HEK293 (cell line): Measurements from ENCODE around the gene NGRN.

Source experiments
- BCL6B ChIP-seq: fragments of 450-650 bp; formaldehyde crosslinking; IDR thresholded peaks from 2 replicates; pipeline ENCODE4 v1.5.1; 2017; ENCODE audit warnings: missing biosample characterization, missing genetic modification characterization
- EGR2 ChIP-seq: fragments of 450-650 bp; formaldehyde crosslinking; IDR thresholded peaks from 2 replicates; pipeline ENCODE4 v1.5.1; 2016; ENCODE audit warnings: low read depth, missing biosample characterization, missing genetic modification characterization
- GFI1B ChIP-seq: fragments of 450-650 bp; formaldehyde crosslinking; IDR thresholded peaks from 2 replicates; pipeline ENCODE4 v1.5.1; 2016; ENCODE audit warnings: missing biosample characterization, missing genetic modification characterization
- HOXA7 ChIP-seq: sonication (generic); formaldehyde crosslinking; IDR thresholded peaks from 2 replicates; pipeline ENCODE4 v1.8.1; 2022; ENCODE audit warnings: missing genetic modification reagents, borderline replicate concordance
- HOXD13 ChIP-seq: sonication (generic); formaldehyde crosslinking; IDR thresholded peaks from 2 replicates; pipeline ENCODE4 v1.8.0; 2022; ENCODE audit warnings: missing genetic modification reagents, borderline replicate concordance
- PRDM1 ChIP-seq: fragments of 450-650 bp; formaldehyde crosslinking; IDR thresholded peaks from 2 replicates; pipeline ENCODE4; 2016; ENCODE audit warnings: missing biosample characterization, missing genetic modification characterization
- PRDM10 ChIP-seq: fragments of 450-650 bp; formaldehyde crosslinking; IDR thresholded peaks from 2 replicates; pipeline ENCODE4 v1.5.1; 2016; ENCODE audit warnings: missing biosample characterization, missing genetic modification characterization
- SP3 ChIP-seq: fragments of 450-650 bp; formaldehyde crosslinking; IDR thresholded peaks from 2 replicates; pipeline ENCODE4 v1.5.1; 2016; ENCODE audit warnings: missing biosample characterization, missing genetic modification characterization
- YY1 ChIP-seq: fragments of 450-650 bp; formaldehyde crosslinking; IDR thresholded peaks from 2 replicates; pipeline ENCODE4 v1.5.1; 2018; ENCODE audit warnings: missing biosample characterization, missing genetic modification characterization
- ZBTB26 ChIP-seq: fragments of 450-650 bp; formaldehyde crosslinking; optimal IDR thresholded peaks from 2 replicates; pipeline ENCODE3; 2016; ENCODE audit warnings: missing biosample characterization, mild to moderate bottlenecking, missing genetic modification characterization
- ZBTB6 ChIP-seq: fragments of 450-650 bp; formaldehyde crosslinking; IDR thresholded peaks from 2 replicates; pipeline ENCODE4 v1.5.1; 2017; ENCODE audit warnings: missing biosample characterization, missing genetic modification characterization
- ZBTB7A ChIP-seq: fragments of 450-650 bp; formaldehyde crosslinking; IDR thresholded peaks from 2 replicates; pipeline ENCODE4 v1.5.1; 2016; ENCODE audit warnings: low read depth, missing biosample characterization, missing genetic modification characterization
- ZEB2 ChIP-seq: fragments of 450-650 bp; formaldehyde crosslinking; IDR thresholded peaks from 2 replicates; pipeline ENCODE4 v1.5.1; 2016; ENCODE audit warnings: missing biosample characterization, missing genetic modification characterization
- ZNF155 ChIP-seq: fragments of 450-650 bp; formaldehyde crosslinking; IDR thresholded peaks from 2 replicates; pipeline ENCODE4 v1.5.1; 2016; ENCODE audit warnings: missing biosample characterization, missing genetic modification characterization
- ZNF16 ChIP-seq: fragments of 450-650 bp; formaldehyde crosslinking; IDR thresholded peaks from 2 replicates; pipeline ENCODE4 v1.5.1; 2016; ENCODE audit warnings: low read depth, missing biosample characterization, missing genetic modification characterization
- ZNF18 ChIP-seq: fragments of 450-650 bp; formaldehyde crosslinking; IDR thresholded peaks from 2 replicates; pipeline ENCODE4 v1.5.1; 2016; ENCODE audit warnings: missing biosample characterization, missing genetic modification characterization
- ZNF202 ChIP-seq: fragments of 450-650 bp; formaldehyde crosslinking; IDR thresholded peaks from 2 replicates; pipeline ENCODE4 v1.5.1; 2016; ENCODE audit warnings: missing biosample characterization, missing genetic modification characterization, borderline replicate concordance
- ZNF24 ChIP-seq: fragments of 450-650 bp; formaldehyde crosslinking; IDR thresholded peaks from 2 replicates; pipeline ENCODE4 v1.5.1; 2016; ENCODE audit warnings: missing biosample characterization, missing genetic modification characterization
- ZNF266 ChIP-seq: fragments of 450-650 bp; formaldehyde crosslinking; IDR thresholded peaks from 2 replicates; pipeline ENCODE4 v1.5.1; 2016; ENCODE audit warnings: missing biosample characterization, missing genetic modification characterization, low read depth
- ZNF274 ChIP-seq, 2 experiments: fragments of 200-500 bp in 1 of 2; fragments of 450-650 bp in 1 of 2; sonication (Bioruptor generic) in 1 of 2; formaldehyde crosslinking in 1 of 2; IDR thresholded peaks; 2 replicates each; pipeline versions ENCODE4 v1.5.1 to v1.6.1; 2014 to 2016; ENCODE audit warnings: borderline replicate concordance in 1 of 2, inconsistent platforms in 1 of 2, low read length in 1 of 2, missing biosample characterization in 1 of 2, missing genetic modification characterization in 1 of 2
- ZNF501 ChIP-seq: fragments of 450-650 bp; formaldehyde crosslinking; IDR thresholded peaks from 2 replicates; pipeline ENCODE4 v1.5.1; 2016; ENCODE audit warnings: missing biosample characterization, missing genetic modification characterization
- ZNF561 ChIP-seq: fragments of 450-650 bp; IDR thresholded peaks from 2 replicates; pipeline ENCODE4 v1.5.1; 2018; ENCODE audit warnings: missing biosample characterization, missing genetic modification characterization, borderline replicate concordance
- ZNF629 ChIP-seq: fragments of 450-650 bp; formaldehyde crosslinking; IDR thresholded peaks from 2 replicates; pipeline ENCODE4 v1.5.1; 2017; ENCODE audit warnings: missing biosample characterization, missing genetic modification characterization
- ZNF768 ChIP-seq: fragments of 450-650 bp; formaldehyde crosslinking; IDR thresholded peaks from 2 replicates; pipeline ENCODE4 v1.5.1; 2018; ENCODE audit warnings: missing biosample characterization, mild to moderate bottlenecking, missing genetic modification characterization
- ZSCAN23 ChIP-seq: fragments of 450-650 bp; formaldehyde crosslinking; IDR thresholded peaks from 2 replicates; pipeline ENCODE4 v1.5.1; 2016; ENCODE audit warnings: missing biosample characterization, missing genetic modification characterization
- TF ChIP-seq, protein P1 (sequence below): fragments of 450-650 bp; formaldehyde crosslinking; IDR thresholded peaks from 2 replicates; pipeline ENCODE4 v1.5.1; 2016; ENCODE audit warnings: missing biosample characterization, missing genetic modification characterization
- TF ChIP-seq, protein P2 (sequence below): fragments of 450-650 bp; formaldehyde crosslinking; IDR thresholded peaks from 2 replicates; pipeline ENCODE4 v1.5.1; 2017; ENCODE audit warnings: missing biosample characterization, missing genetic modification characterization

NGRN gene

GRCh38 chr15:90249203-90249863, 16.1 kb upstream of the NGRN start, which contains the start of gene TTLL13 (continued):
- TF ChIP-seq, protein P1, sequence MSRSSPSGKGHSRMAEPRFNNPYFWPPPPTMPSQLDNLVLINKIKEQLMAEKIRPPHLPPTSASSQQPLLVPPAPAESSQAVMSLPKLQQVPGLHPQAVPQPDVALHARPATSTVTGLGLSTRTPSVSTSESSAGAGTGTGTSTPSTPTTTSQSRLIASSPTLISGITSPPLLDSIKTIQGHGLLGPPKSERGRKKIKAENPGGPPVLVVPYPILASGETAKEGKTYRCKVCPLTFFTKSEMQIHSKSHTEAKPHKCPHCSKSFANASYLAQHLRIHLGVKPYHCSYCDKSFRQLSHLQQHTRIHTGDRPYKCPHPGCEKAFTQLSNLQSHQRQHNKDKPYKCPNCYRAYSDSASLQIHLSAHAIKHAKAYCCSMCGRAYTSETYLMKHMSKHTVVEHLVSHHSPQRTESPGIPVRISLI = no peak
- TF ChIP-seq ZNF202 (tag by site-specific recombination) (no peak), ZBTB7A (no peak), ZNF16 (tag by site-specific recombination) (no peak), BCL6B (no peak), EGR2 (tag by site-specific recombination) (no peak), ZEB2 (tag by site-specific recombination) (0 out of 2 replicates have a peak, but pooled peaks have one; percentile 40), PRDM10 (tag by site-specific recombination) (peak; percentile 96), ZNF768 (tag by site-specific recombination) (no peak), ZNF501 (tag by site-specific recombination) (peak; percentile 79), ZNF274 (IDR thresholded peaks at IDR 0.05; ENCODE audit: low read length) (no peak), ZNF274 (tag by site-specific recombination; IDR thresholded peaks at IDR 0.05; ENCODE audit: borderline replicate concordance) (no peak), ZBTB6 (no peak), GFI1B (tag by site-specific recombination) (no peak), ZNF629 (no peak), SP3 (peak; percentile 59), ZNF155 (tag by site-specific recombination) (no peak), ZBTB26 (tag by site-specific recombination) (peak; percentile 59), HOXA7 (CRISPR knock-in tag) (no peak), ZSCAN23 (tag by site-specific recombination) (no peak), ZNF266 (tag by site-specific recombination) (no peak), ZNF561 (no peak), YY1 (tag by site-specific recombination) (0 out of 2 replicates have a peak, but pooled peaks have one; percentile 5), ZNF18 (no peak), PRDM1 (tag by site-specific recombination) (no peak), HOXD13 (CRISPR knock-in tag) (no peak), ZNF24 (tag by site-specific recombination) (no peak)
- TF ChIP-seq, protein P2, sequence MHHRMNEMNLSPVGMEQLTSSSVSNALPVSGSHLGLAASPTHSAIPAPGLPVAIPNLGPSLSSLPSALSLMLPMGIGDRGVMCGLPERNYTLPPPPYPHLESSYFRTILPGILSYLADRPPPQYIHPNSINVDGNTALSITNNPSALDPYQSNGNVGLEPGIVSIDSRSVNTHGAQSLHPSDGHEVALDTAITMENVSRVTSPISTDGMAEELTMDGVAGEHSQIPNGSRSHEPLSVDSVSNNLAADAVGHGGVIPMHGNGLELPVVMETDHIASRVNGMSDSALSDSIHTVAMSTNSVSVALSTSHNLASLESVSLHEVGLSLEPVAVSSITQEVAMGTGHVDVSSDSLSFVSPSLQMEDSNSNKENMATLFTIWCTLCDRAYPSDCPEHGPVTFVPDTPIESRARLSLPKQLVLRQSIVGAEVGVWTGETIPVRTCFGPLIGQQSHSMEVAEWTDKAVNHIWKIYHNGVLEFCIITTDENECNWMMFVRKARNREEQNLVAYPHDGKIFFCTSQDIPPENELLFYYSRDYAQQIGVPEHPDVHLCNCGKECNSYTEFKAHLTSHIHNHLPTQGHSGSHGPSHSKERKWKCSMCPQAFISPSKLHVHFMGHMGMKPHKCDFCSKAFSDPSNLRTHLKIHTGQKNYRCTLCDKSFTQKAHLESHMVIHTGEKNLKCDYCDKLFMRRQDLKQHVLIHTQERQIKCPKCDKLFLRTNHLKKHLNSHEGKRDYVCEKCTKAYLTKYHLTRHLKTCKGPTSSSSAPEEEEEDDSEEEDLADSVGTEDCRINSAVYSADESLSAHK (tag by site-specific recombination) = no peak
